ENCODE data around the gene TK2. TPM values are rescaled to one million over a fixed set of nuclear protein-coding genes. Genes with fewer than 3 reads are reported as not detected.

TK2 gene
- total RNA-seq, 1 donor from 2014 or later = 16.1 TPM

DNA sequence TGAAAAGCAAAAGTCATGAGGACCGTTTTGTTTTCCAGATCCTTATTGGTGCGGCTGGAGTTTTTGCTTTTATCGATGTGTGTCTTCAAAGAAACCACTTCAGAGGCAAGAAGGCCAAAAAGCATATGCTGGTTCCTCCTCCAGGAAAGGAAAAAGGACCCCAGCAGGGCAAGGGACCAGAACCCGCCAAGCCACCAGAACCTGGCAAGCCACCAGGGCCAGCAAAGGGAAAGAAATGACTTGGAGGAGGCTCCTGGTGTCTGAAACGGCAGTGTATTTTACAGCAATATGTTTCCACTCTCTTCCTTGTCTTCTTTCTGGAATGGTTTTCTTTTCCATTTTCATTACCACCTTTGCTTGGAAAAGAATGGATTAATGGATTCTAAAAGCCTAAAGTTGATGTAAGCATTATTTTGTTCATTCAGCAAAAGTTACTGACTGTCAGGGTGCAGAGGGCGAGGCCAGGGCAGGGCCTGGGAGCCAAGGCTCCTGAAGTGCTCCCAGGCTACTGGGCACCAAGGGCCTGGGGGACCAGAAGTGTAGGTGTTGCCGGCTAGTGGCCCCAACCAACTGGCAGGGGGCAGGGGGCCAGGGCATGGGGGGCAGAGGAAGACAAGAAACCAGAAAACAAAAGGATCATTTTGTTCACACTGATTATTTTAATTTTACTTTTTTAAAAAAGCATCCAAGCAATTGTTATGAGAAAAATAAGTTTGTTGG, 38.1 kb upstream of the TK2 start:
- Mint-ChIP-seq H3K4me1 (ENCODE audit: low read depth) (no peaks in the 10 kb centered on the region), H3K36me3 (ENCODE audit: insufficient read depth) (no peaks in the 10 kb centered on the region), H3K4me3 (ENCODE audit: low read depth) (no peak overlapping the region), H3K27me3 (no peaks in the 10 kb centered on the region), H3K27ac (no peak overlapping the region), H3K9me3 (ENCODE audit: low read depth) (no peaks in the 10 kb centered on the region)
- DNase-seq (ENCODE audit: low spot score, unreplicated experiment) = no peak
- TF ChIP-seq, protein P1, sequence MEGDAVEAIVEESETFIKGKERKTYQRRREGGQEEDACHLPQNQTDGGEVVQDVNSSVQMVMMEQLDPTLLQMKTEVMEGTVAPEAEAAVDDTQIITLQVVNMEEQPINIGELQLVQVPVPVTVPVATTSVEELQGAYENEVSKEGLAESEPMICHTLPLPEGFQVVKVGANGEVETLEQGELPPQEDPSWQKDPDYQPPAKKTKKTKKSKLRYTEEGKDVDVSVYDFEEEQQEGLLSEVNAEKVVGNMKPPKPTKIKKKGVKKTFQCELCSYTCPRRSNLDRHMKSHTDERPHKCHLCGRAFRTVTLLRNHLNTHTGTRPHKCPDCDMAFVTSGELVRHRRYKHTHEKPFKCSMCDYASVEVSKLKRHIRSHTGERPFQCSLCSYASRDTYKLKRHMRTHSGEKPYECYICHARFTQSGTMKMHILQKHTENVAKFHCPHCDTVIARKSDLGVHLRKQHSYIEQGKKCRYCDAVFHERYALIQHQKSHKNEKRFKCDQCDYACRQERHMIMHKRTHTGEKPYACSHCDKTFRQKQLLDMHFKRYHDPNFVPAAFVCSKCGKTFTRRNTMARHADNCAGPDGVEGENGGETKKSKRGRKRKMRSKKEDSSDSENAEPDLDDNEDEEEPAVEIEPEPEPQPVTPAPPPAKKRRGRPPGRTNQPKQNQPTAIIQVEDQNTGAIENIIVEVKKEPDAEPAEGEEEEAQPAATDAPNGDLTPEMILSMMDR (IDR thresholded peaks at IDR 0.05; ENCODE audit: unreplicated experiment) = no peak

DNA sequence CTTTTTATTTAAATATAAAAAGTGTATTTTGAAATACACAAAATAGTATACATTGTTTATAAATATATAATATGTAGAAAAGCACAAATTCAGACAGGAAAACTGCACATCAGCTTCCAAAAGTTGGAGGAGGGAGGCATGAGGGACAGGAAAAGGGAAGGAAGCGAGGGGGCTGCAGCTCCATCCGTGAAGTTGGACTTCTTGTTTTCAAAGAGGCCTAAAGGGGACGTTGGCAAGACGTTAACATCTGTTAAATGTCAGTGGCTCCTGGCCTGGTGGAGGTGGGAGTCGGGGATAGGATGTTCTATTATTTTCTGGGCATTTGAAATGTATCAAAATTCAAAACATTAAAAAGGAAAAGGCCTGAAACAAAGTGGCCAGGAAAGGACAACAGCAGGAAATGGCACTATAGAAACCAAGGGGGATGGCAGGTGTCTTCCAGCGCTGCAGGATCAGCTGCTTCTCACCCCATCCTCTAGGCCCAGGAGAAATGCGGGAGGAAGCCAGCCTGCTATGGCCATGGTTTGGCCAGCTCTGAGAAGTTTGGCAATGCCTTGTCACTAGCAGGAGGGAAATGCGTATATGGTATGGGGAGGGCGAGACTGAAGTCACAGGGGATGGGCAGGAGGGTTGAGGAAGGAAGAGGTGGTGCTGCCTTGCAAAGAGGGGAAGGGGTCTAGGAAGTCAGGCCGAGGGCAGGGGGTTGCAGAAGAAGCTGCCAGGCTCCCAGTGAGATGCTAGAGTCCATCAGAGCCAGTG, 35.7 kb upstream of the TK2 start:
- Mint-ChIP-seq H3K4me1 (ENCODE audit: low read depth) (no peaks in the 10 kb centered on the region), H3K9me3 (ENCODE audit: low read depth) (no peaks in the 10 kb centered on the region), H3K27ac (peak overlapping the region; percentile 54), H3K4me3 (ENCODE audit: low read depth) (no peak overlapping the region), H3K36me3 (ENCODE audit: insufficient read depth) (no peaks in the 10 kb centered on the region), H3K27me3 (peaks cover 9% of the 10 kb centered on the region)
- TF ChIP-seq, protein P1 (IDR thresholded peaks at IDR 0.05; ENCODE audit: unreplicated experiment) = no peak
- DNase-seq (ENCODE audit: low spot score, unreplicated experiment) = no peak

DNA sequence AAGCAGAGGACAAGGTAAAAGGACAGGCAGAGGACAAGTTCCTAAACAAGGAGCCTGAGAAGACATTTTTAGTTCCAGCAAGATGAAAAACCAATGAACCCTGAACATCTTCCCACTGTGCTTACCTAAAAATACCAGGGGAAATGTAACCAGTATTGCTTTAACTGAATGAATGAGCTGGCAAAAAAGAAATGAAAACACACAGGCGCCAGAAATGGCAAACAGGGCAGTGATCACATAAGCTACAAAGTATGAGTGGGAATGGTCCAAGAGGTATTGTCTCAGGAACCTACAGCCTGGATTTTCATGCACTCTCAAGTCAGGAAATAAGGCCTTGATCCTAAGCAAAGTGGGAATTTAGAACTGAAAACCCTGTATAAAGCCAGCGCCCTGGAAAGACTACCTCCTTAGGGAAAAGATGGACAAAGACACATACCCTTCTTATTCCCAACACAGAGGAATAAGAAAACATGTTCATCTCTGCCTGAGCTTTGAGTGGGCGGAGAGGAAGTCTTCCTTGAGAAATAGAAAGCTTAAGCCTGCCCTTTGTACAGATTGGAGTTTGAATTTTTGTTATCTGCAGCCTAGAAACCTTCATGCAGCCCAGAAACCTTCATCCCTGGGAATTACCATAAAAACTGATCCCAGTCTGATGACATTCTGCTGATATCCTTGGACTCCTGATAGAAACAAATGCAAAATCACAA, 31.5 kb upstream of the TK2 start:
- H3K4me3 Mint-ChIP-seq (ENCODE audit: low read depth) = no peak overlapping the region
- H3K36me3 Mint-ChIP-seq (ENCODE audit: insufficient read depth) = no peaks in the 10 kb centered on the region
- no peak overlapping the region for H3K27ac Mint-ChIP-seq
- no peaks in the 10 kb centered on the region for H3K9me3 Mint-ChIP-seq (ENCODE audit: low read depth)
- TF ChIP-seq, protein P1 (IDR thresholded peaks at IDR 0.05; ENCODE audit: unreplicated experiment) = no peak
- no peak for DNase-seq (ENCODE audit: low spot score, unreplicated experiment)
- H3K27me3 Mint-ChIP-seq = peaks cover 39% of the 10 kb centered on the region
- H3K4me1 Mint-ChIP-seq (ENCODE audit: low read depth) = no peaks in the 10 kb centered on the region

DNA sequence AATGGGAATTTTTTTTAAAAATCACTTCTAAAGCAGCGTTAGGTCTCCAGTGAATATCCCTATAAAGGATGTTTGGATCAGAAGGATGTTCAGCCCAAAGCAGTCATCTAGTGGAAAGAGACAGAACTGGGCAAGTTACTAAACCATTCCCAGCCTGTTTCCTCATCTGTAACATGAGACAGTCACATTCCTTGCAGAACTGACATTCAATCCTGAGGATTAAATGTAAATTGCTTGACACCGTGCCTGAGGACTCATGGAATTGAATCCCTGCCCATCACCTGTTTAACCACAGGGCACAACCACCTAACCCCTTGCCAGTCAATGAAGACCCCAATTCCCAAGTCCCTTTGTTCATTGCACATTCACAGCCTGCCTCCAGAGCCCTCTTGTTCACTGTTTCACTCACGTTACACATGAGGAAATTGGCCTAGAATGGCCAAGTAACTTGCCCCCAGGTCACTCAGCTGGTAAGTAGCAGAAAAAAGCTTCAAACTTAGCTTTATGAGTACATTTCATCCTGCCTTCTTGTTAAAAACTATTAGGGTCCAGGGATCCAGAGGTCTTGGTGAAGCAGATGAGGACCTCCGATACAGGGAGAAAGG, 30.8 kb upstream of the TK2 start:
- Mint-ChIP-seq H3K27me3 (peaks cover 39% of the 10 kb centered on the region), H3K4me1 (ENCODE audit: low read depth) (no peaks in the 10 kb centered on the region), H3K36me3 (ENCODE audit: insufficient read depth) (no peaks in the 10 kb centered on the region), H3K9me3 (ENCODE audit: low read depth) (no peaks in the 10 kb centered on the region), H3K27ac (no peak overlapping the region), H3K4me3 (ENCODE audit: low read depth) (no peak overlapping the region)
- TF ChIP-seq, protein P1 (IDR thresholded peaks at IDR 0.05; ENCODE audit: unreplicated experiment) = no peak
- no peak for DNase-seq (ENCODE audit: low spot score, unreplicated experiment)
